ENCODE results near the gene CLDND1. TPM values are rescaled to one million over a fixed set of nuclear protein-coding genes. Genes with fewer than 3 reads are reported as not detected.

The CLDND1 gene
- total RNA-seq, 4 donors from 2014 or later: 118 to 323 (median 215) TPM

GRCh38 chr3:98497381-98497780 lies 25.3 kb downstream of the CLDND1 start, which contains the start of gene OR5K2:
OR5K2 (plus strand) TSS chr3:98497681; CDS start chr3:98497681, 0 bp downstream.
- no peak for DNase-seq (ENCODE audit: low spot score in 2 of 2)
- WGBS, 2 donors: 77 to 83% methylated on average over 2 of the region's 2 CpGs
- intact Hi-C loops (cut with DNase I; ENCODE audit: low total_unique reads): no loop called here
- H3K4me3 ChIP-seq (ENCODE audit: low read depth, poor library complexity, severe bottlenecking): no peak within 1 kb of the TSS
- TF ChIP-seq, protein P1, sequence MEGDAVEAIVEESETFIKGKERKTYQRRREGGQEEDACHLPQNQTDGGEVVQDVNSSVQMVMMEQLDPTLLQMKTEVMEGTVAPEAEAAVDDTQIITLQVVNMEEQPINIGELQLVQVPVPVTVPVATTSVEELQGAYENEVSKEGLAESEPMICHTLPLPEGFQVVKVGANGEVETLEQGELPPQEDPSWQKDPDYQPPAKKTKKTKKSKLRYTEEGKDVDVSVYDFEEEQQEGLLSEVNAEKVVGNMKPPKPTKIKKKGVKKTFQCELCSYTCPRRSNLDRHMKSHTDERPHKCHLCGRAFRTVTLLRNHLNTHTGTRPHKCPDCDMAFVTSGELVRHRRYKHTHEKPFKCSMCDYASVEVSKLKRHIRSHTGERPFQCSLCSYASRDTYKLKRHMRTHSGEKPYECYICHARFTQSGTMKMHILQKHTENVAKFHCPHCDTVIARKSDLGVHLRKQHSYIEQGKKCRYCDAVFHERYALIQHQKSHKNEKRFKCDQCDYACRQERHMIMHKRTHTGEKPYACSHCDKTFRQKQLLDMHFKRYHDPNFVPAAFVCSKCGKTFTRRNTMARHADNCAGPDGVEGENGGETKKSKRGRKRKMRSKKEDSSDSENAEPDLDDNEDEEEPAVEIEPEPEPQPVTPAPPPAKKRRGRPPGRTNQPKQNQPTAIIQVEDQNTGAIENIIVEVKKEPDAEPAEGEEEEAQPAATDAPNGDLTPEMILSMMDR (IDR thresholded peaks at IDR 0.05): no peak
- TF ChIP-seq POLR2A (IDR thresholded peaks at IDR 0.05): no peak

GRCh38 chr3:98483626-98484025 lies 39.1 kb downstream of the CLDND1 start:
- intact Hi-C loops (cut with DNase I; ENCODE audit: low total_unique reads): no loop called here
- no peak for TF ChIP-seq POLR2A (IDR thresholded peaks at IDR 0.05)
- TF ChIP-seq, protein P1 (IDR thresholded peaks at IDR 0.05): no peak
- H3K4me3 ChIP-seq (ENCODE audit: low read depth, poor library complexity, severe bottlenecking): no peak overlapping the region
- no peak for DNase-seq (ENCODE audit: low spot score in 2 of 2)
- 62 to 76% methylated on average over 3 of the region's 3 CpGs for WGBS, 2 donors

- DNase-seq (ENCODE audit: low spot score in 2 of 2): no peak
Observed at GRCh38 chr3:98482717-98483482, 39.8 kb downstream of the CLDND1 start.

More at GRCh38 chr3:98482717-98483482, 39.8 kb downstream of the CLDND1 start:
- H3K4me3 ChIP-seq (ENCODE audit: low read depth, poor library complexity, severe bottlenecking): no peak overlapping the region
- intact Hi-C loops (cut with DNase I; ENCODE audit: low total_unique reads): no loop called here
- no peak for TF ChIP-seq POLR2A (IDR thresholded peaks at IDR 0.05)
- TF ChIP-seq, protein P1 (IDR thresholded peaks at IDR 0.05): no peak
- 41 to 45% methylated on average over 3 of the region's 3 CpGs for WGBS, 2 donors

Other genes with a start within 250 kb of the CLDND1 start
- not detected for gene OR5H2, start 240.4 kb downstream of the CLDND1 start, total RNA-seq
- gene OR5K4, start 169.0 kb downstream of the CLDND1 start, total RNA-seq: not detected
- gene OR5K3, start 132.2 kb downstream of the CLDND1 start, total RNA-seq: not detected
- not detected for gene OR5K1, start 59.7 kb downstream of the CLDND1 start, total RNA-seq
- not detected for gene OR5K2, start 25.2 kb downstream of the CLDND1 start, total RNA-seq
- not detected for gene GPR15, start 9.1 kb upstream of the CLDND1 start, total RNA-seq
- gene CPOX, start 70.7 kb upstream of the CLDND1 start, total RNA-seq: 10 to 100 TPM; 21.8 to 28.6 (median 25.0) TPM
- gene ST3GAL6, start 240.4 kb upstream of the CLDND1 start, total RNA-seq: 10 to 100 TPM; 19.2 to 40.8 (median 24.3) TPM